CD4-positive, alpha-beta memory T cell (primary cell): Measurements from ENCODE around the gene VIPR2. TPM values are rescaled to one million over a fixed set of nuclear protein-coding genes. Genes with fewer than 3 reads are reported as not detected.
A peak's percentile ranks its signal among the peaks of the same experiment; 100 is the strongest.

Source experiments
- CTCF ChIA-PET: fragments of 350-600 bp; sonication (Branson Sonifier 250); formaldehyde crosslinking; loops from one replicate; lab custom pipeline; 2021; ENCODE audit warnings: inconsistent platforms; ENCODE audit not compliant: partially characterized antibody; lab: Charles Lee
- POLR2A ChIA-PET: fragments of 350-600 bp; sonication (Branson Sonifier 250); formaldehyde crosslinking; loops from one replicate; lab custom pipeline; 2021; ENCODE audit not compliant: partially characterized antibody; lab: Charles Lee
- DNase-seq, 5 donors: peaks; one replicate each; pipeline versions ENCODE4 v3.0.0 to v3.0.0-alpha.2; 2020 to 2022; ENCODE audit warnings: mixed read lengths in 1 of 5
- H3K27ac ChIP-seq: one replicate; pipeline ENCODE4 v1.7.0; 2013; ENCODE audit warnings: low read depth, low read length
- H3K27me3 ChIP-seq: 2 replicates; pipeline ENCODE4 v1.7.0; 2013; ENCODE audit warnings: mild to moderate bottlenecking, low read length, moderate library complexity; ENCODE audit not compliant: insufficient read depth
- H3K36me3 ChIP-seq: 2 replicates; pipeline ENCODE4 v1.7.0; 2013; ENCODE audit warnings: mild to moderate bottlenecking, low read length, moderate library complexity; ENCODE audit not compliant: insufficient read depth
- H3K4me1 ChIP-seq: 2 replicates; pipeline ENCODE4 v1.7.0; 2013; ENCODE audit warnings: mild to moderate bottlenecking, low read length, moderate library complexity; ENCODE audit not compliant: insufficient read depth
- H3K4me3 ChIP-seq, 2 donors: one replicate each; pipeline ENCODE4 v1.7.0; 2013; ENCODE audit warnings: low read length in 2 of 2, mild to moderate bottlenecking in 1 of 2
- H3K9me3 ChIP-seq, 2 donors: one replicate each; pipeline ENCODE4 v1.7.0; 2013; ENCODE audit warnings: low read length in 2 of 2, control low read depth in 1 of 2; ENCODE audit not compliant: control insufficient read depth in 1 of 2
- H3K27ac Mint-ChIP-seq, 7 donors: one replicate each; pipeline ENCODE4 v1.8.0; 2020 to 2021; ENCODE audit warnings: mixed read lengths in 7 of 7, mild to moderate bottlenecking in 6 of 7, inconsistent platforms in 3 of 7, moderate library complexity in 3 of 7
- H3K27me3 Mint-ChIP-seq, 2 donors: one replicate each; pipeline ENCODE4 v1.8.0; 2020 to 2021; ENCODE audit warnings: mixed read lengths in 2 of 2
- H3K36me3 Mint-ChIP-seq, 2 donors: one replicate each; pipeline ENCODE4 v1.8.0; 2020 to 2021; ENCODE audit warnings: mixed read lengths in 2 of 2, inconsistent platforms in 1 of 2, mild to moderate bottlenecking in 1 of 2
- H3K4me1 Mint-ChIP-seq, 4 donors: one replicate each; pipeline ENCODE4 v1.8.0; 2020 to 2021; ENCODE audit warnings: mixed read lengths in 4 of 4, mild to moderate bottlenecking in 1 of 4
- H3K4me3 Mint-ChIP-seq, 8 donors: one replicate each; pipeline ENCODE4 v1.8.0; 2020 to 2021; ENCODE audit warnings: mixed read lengths in 8 of 8, mild to moderate bottlenecking in 7 of 8, moderate library complexity in 6 of 8, inconsistent platforms in 3 of 8
- H3K9me3 Mint-ChIP-seq, 8 donors: one replicate each; pipeline ENCODE4 v1.8.0; 2020 to 2021; ENCODE audit warnings: mixed read lengths in 8 of 8, mild to moderate bottlenecking in 5 of 8, inconsistent platforms in 3 of 8, moderate library complexity in 1 of 8
- intact Hi-C: fragments of 100-400 bp; cut with micrococcal nuclease; formaldehyde crosslinking; loops from one replicate; pipeline ENCODE4 v1.15.1; 2023
- polyA plus RNA-seq, 2 donors: library from polyadenylated mRNA; unstranded; fragments of 300-500 nt; fragmentation: Illumina TruSeq; gene quantifications; one replicate each; pipeline ENCODE4 v1.2.3, GENCODE V29; 2021
- total RNA-seq, 2 experiments: library from RNA; stranded (reverse); gene quantifications; one replicate each; pipeline ENCODE4 v1.2.3, GENCODE V29; 2021

The VIPR2 gene
- total and polyA plus RNA-seq, 4 experiments from 2014 or later = 0.15 to 0.17 TPM; not detected in 2

DNA sequence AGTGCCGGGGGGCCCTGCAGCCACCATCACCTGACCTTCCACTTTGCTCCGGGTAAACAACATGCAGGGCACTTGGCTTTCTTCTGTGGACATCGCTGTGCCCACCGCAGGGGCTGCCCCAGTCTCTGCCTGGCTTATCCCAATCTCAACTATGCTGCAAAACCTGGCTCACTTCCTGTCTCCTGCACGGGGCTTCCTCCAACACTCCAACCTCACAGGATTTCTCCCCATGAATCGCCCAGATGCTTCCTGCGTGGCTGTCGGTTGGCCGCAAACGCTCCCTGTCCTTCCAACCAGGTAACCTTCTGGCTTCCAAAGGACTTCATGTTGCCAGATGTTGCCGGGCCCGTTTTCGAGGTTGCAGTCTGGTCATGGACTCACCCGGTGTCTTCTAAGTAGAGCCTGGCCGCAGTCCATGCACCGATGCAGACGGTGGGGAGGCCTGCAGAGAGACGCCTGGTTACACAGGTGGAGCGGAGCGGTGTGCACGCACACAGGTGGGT, 109.0 kb downstream of the VIPR2 start:
- Mint-ChIP-seq H3K36me3 (no peaks in the 10 kb centered on the region), H3K4me1 (peaks cover 0 to 5% (median 3%) of the 10 kb centered on the region in 4 donors), H3K27ac (no peak overlapping the region), H3K9me3 (peaks cover 0 to 4% (median 0%) of the 10 kb centered on the region in 8 donors), H3K27me3 (peaks cover 8 to 16% of the 10 kb centered on the region in 2 donors), H3K4me3 (no peak overlapping the region)
- no peaks in the 10 kb centered on the region for H3K9me3 ChIP-seq
- POLR2A ChIA-PET = no interaction called here
- intact Hi-C loops = no loop called here
- peaks cover 4% of the 10 kb centered on the region for H3K4me1 ChIP-seq
- H3K4me3 ChIP-seq = no peak overlapping the region
- no peaks in the 10 kb centered on the region for H3K27me3 ChIP-seq
- DNase-seq = no peak
- H3K36me3 ChIP-seq = no peaks in the 10 kb centered on the region
- no peak overlapping the region for H3K27ac ChIP-seq
- CTCF ChIA-PET = no interaction called here

DNA sequence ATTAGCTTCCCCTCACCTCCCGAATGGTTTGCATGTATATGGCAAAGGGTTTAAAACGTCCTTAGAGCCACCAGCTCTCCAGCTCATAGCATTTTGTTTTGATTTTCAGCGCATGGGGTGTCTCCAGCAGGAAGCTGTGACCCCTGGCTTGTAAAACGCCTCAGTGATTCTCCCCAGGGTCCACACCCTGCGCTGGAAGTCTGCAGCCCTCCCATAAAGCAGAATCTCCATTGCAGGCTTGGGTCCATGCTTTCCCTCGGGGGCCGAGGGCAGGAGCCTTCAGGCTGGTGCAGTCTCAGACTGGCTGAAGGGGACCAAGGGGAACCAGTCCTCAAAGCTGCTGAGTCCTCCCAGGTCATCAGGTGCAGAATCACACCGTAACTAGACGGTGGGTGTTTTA, 109.7 kb downstream of the VIPR2 start:
- H3K9me3 Mint-ChIP-seq = peaks cover 0 to 4% (median 0%) of the 10 kb centered on the region in 8 donors
- Histone ChIP-seq H3K36me3 (no peaks in the 10 kb centered on the region), H3K27me3 (no peaks in the 10 kb centered on the region), H3K4me3 (no peak overlapping the region), H3K4me1 (peaks cover 9% of the 10 kb centered on the region), H3K9me3 (no peaks in the 10 kb centered on the region), H3K27ac (no peak overlapping the region)
- no peak overlapping the region for H3K27ac Mint-ChIP-seq
- ChIA-PET CTCF (no interaction called here), POLR2A (no interaction called here)
- no peak for DNase-seq
- H3K36me3 Mint-ChIP-seq = no peaks in the 10 kb centered on the region
- H3K4me3 Mint-ChIP-seq = no peak overlapping the region
- peaks cover 0 to 5% (median 3%) of the 10 kb centered on the region in 4 donors for H3K4me1 Mint-ChIP-seq
- peaks cover 8 to 16% of the 10 kb centered on the region in 2 donors for H3K27me3 Mint-ChIP-seq
- intact Hi-C loops = no loop called here

DNA sequence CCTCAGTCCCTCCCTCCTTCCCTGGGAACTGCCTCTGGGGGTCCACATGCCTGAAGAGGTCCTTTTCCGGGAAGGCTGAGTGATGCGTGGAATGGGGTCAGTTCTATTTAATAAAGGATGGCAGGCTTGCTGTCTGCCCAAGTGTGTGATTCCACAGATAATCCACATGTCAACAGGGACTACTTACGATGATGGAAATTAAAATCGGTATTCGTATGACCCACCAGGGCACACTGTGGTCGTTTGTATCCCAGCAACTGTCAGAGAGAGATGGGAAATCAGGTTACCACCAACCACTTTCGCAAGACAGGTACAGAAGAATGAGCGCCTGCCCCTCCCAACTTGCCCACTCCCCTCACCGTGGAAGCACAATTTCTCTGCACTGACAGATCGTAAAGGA, 110.3 kb downstream of the VIPR2 start:
- Histone ChIP-seq H3K27ac (no peak overlapping the region), H3K4me1 (peaks cover 9% of the 10 kb centered on the region), H3K9me3 (no peaks in the 10 kb centered on the region), H3K36me3 (no peaks in the 10 kb centered on the region), H3K4me3 (no peak overlapping the region), H3K27me3 (no peaks in the 10 kb centered on the region)
- Mint-ChIP-seq H3K27ac (peak overlapping the region in 1 of 7 donors; percentile 52), H3K36me3 (no peaks in the 10 kb centered on the region), H3K9me3 (peaks cover 0 to 4% (median 0%) of the 10 kb centered on the region in 8 donors), H3K4me1 (peaks cover 0 to 5% (median 3%) of the 10 kb centered on the region in 4 donors), H3K27me3 (peaks cover 11 to 16% of the 10 kb centered on the region in 2 donors), H3K4me3 (no peak overlapping the region)
- ChIA-PET POLR2A (no interaction called here), CTCF (no interaction called here)
- no peak for DNase-seq
- intact Hi-C loops = no loop called here

DNA sequence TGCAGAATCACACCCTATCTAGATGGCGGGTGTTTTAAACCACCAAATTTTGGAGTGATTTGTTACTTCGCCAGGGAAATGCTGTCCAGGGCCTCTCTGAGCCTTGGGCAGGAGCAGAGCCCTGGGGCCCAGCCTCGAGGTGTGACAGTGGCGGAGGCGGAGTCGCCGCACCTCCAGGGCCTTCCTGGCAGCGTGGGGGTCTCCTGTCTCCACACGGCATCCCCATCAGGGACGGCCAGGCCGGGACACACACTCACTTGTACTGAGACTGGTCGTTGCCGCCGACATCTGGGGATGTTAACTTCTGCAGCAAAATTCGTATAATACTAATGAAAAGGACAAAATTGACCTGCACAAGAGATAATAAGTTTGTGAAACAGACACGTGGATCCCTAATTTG, 110.7 kb downstream of the VIPR2 start:
- Histone ChIP-seq H3K4me3 (no peak overlapping the region), H3K27ac (no peak overlapping the region), H3K27me3 (no peaks in the 10 kb centered on the region), H3K36me3 (no peaks in the 10 kb centered on the region), H3K4me1 (peaks cover 9% of the 10 kb centered on the region), H3K9me3 (no peaks in the 10 kb centered on the region)
- Mint-ChIP-seq H3K4me3 (no peak overlapping the region), H3K36me3 (no peaks in the 10 kb centered on the region), H3K9me3 (peaks cover 0 to 4% (median 0%) of the 10 kb centered on the region in 8 donors), H3K27me3 (peaks cover 12 to 16% of the 10 kb centered on the region in 2 donors), H3K4me1 (peaks cover 0 to 5% (median 3%) of the 10 kb centered on the region in 4 donors), H3K27ac (no peak overlapping the region)
- no peak for DNase-seq
- POLR2A ChIA-PET = no interaction called here
- CTCF ChIA-PET = no interaction called here
- intact Hi-C loops = no loop called here

DNA sequence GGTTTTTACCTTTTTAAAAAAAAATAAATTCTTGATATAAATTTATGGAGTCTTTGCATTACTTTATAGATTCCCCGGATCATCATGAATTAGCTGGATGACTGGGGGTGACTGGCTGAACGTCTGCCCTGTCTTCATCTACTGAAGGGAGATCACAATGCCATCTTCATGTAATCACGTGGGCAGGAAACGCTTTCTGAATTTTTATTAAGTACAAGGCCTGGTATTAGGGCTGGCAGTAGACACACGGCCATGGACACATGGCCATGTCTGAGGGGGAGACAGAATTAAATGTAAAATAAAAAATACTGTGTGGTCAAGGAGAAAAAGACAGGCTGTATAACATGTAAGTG, 111.2 kb downstream of the VIPR2 start:
- H3K36me3 Mint-ChIP-seq = no peaks in the 10 kb centered on the region
- intact Hi-C loops = no loop called here
- ChIA-PET POLR2A (no interaction called here), CTCF (no interaction called here)
- H3K27ac Mint-ChIP-seq = no peak overlapping the region
- H3K36me3 ChIP-seq = no peaks in the 10 kb centered on the region
- H3K27me3 ChIP-seq = no peaks in the 10 kb centered on the region
- peaks cover 0 to 5% (median 3%) of the 10 kb centered on the region in 4 donors for H3K4me1 Mint-ChIP-seq
- peaks cover 9% of the 10 kb centered on the region for H3K4me1 ChIP-seq
- no peak for DNase-seq
- peaks cover 13 to 15% of the 10 kb centered on the region in 2 donors for H3K27me3 Mint-ChIP-seq
- H3K4me3 Mint-ChIP-seq = no peak overlapping the region
- no peaks in the 10 kb centered on the region for H3K9me3 ChIP-seq
- no peak overlapping the region for H3K4me3 ChIP-seq
- no peak overlapping the region for H3K27ac ChIP-seq
- H3K9me3 Mint-ChIP-seq = peaks cover 0 to 3% (median 0%) of the 10 kb centered on the region in 8 donors

DNA sequence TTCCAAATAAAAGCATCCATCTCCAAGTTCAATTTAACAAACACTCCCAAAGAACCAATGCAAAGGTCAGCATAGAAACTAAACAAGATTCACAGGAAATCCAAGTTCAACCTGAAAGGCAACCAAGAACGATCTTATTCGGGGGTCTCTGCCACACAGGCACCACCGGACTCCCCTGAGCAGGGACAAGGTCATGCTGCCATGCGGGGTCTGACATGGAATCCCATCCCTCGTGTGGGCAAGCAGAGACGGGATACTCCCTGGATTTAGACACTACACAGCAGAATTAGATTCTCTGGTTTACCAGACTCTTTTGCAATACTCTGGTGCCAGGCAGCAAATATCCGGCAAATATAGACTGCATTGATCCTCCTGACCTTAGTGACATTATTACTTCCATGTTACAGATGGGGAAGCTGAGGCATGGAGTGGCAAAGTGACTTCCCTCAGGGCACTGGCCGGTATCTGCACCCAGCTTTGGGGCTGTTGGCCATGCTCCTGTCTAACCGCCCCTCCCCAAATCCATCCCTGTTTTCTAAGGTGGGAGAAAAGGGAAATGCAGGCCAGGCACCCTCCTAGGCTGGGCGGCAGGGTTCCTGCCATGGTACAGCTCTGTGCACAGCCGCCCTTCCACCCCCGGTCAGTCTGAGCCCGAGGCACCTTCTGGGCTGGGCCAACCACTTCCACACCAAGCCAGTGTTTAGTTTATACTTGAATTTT, 111.8 kb downstream of the VIPR2 start:
- Histone ChIP-seq H3K4me1 (peaks cover 9% of the 10 kb centered on the region), H3K4me3 (no peak overlapping the region), H3K27ac (no peak overlapping the region), H3K9me3 (no peaks in the 10 kb centered on the region), H3K36me3 (no peaks in the 10 kb centered on the region), H3K27me3 (no peaks in the 10 kb centered on the region)
- Mint-ChIP-seq H3K36me3 (no peaks in the 10 kb centered on the region), H3K9me3 (no peaks in the 10 kb centered on the region), H3K27ac (no peak overlapping the region), H3K4me3 (peak overlapping the region in 1 of 8 donors; percentile 19), H3K27me3 (peaks cover 13 to 17% of the 10 kb centered on the region in 2 donors), H3K4me1 (peaks cover 0 to 5% (median 3%) of the 10 kb centered on the region in 4 donors)
- intact Hi-C loops = no loop called here
- ChIA-PET POLR2A (no interaction called here), CTCF (no interaction called here)
- no peak for DNase-seq

DNA sequence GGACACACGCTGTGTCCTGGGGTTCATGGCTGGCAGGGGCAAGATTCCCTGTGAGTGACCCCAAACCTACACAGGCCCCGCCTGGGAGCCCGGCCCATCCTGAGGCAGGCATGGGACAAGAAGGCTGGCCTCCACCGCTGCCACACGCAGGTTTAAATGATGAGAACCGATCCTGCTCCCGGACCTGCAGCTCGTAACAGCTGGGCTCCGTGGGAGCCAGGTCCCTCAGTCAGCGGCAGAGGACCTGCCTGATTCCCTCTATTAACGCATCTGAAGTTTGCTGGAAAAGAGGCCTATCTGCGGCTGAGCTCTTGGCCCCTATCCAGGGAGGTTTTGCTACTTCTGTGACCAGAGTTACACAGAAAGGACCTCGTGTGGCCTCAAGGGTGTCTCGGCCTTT, 112.3 kb downstream of the VIPR2 start:
- no peak overlapping the region for H3K27ac ChIP-seq
- H3K27me3 Mint-ChIP-seq = peaks cover 13 to 18% of the 10 kb centered on the region in 2 donors
- no peaks in the 10 kb centered on the region for H3K27me3 ChIP-seq
- H3K36me3 Mint-ChIP-seq = no peaks in the 10 kb centered on the region
- peaks cover 9% of the 10 kb centered on the region for H3K4me1 ChIP-seq
- POLR2A ChIA-PET = no interaction called here
- CTCF ChIA-PET = no interaction called here
- DNase-seq = no peak
- no peaks in the 10 kb centered on the region for H3K36me3 ChIP-seq
- no peak overlapping the region for H3K4me3 Mint-ChIP-seq
- H3K27ac Mint-ChIP-seq = no peak overlapping the region
- no peaks in the 10 kb centered on the region for H3K9me3 Mint-ChIP-seq
- H3K4me3 ChIP-seq = no peak overlapping the region
- peaks cover 0 to 5% (median 3%) of the 10 kb centered on the region in 4 donors for H3K4me1 Mint-ChIP-seq
- no peaks in the 10 kb centered on the region for H3K9me3 ChIP-seq
- intact Hi-C loops = no loop called here
